ENCODE measurements around the gene RAB37. TPM values are rescaled to one million over a fixed set of nuclear protein-coding genes. Genes with fewer than 3 reads are reported as not detected.

Gene RAB37, protein sequence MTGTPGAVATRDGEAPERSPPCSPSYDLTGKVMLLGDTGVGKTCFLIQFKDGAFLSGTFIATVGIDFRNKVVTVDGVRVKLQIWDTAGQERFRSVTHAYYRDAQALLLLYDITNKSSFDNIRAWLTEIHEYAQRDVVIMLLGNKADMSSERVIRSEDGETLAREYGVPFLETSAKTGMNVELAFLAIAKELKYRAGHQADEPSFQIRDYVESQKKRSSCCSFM
- total RNA-seq: 3.2 TPM

DNA sequence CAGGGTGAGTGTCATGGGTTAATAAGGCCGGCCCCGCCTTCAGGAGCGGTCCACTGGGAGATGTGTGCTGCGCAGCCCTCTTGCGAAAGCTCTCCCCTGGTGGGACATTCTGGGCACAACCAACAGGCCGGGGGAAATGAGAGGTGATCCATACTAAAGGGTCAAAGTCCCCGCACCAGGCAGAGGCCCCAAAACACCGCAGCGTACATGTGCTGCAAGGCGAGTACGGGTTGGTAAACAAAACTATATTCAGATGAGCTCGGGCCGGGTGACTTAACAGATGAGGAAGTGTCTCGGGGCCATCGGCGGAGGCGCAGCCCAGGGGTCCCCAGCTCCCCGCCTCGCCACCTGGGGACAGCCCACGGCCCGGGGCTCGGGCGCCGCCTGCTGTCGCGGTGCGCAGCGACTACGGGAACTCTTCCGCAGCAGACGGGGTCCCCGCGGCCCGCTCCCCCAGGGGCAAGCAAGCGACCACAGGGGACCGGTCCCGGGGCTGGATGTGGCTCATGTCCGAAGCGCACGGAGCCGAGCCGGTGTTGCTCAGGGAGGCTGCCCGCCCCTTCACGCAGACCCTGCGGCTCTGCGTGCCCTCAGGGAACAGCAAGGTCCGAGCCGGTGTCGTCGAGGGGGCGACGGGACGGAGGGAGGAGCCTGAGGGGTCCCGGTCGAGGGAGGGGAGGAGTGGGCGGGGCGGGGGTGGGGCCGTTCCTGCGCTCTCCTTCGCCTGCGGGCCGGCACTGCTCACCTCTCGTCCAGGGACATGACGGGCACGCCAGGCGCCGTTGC is at the start of gene RAB37:
Gene RAB37 (plus strand): TSS at position 744 of the 786 bp plus-strand sequence. CDS start 17 bp downstream, at position 761.

DNA sequence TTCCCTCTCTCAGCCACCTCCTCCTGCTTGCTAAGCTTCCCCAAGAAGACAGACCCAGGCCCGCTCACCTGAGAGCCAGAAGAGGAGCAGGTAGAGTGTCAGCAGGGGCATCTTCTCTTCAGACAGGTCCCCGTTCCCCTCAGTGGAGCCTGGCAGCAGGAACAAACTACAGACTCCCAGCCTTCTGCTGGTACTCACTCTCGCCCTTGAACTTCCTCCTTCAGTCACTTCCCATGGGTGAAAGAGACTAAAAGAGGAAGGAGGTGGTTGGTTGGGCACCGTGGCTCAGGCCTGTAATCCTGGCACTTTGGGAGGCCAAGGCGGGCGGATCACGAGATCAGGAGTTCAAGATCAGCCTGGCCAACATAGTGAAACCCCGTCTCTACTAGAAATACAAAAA is 24.3 kb upstream of the RAB37 start, which contains the start of gene CD300LF:
Gene CD300LF (minus strand): TSS at position 168 of the 400 bp plus-strand sequence. CDS start 57 bp downstream, at position 111.

DNA sequence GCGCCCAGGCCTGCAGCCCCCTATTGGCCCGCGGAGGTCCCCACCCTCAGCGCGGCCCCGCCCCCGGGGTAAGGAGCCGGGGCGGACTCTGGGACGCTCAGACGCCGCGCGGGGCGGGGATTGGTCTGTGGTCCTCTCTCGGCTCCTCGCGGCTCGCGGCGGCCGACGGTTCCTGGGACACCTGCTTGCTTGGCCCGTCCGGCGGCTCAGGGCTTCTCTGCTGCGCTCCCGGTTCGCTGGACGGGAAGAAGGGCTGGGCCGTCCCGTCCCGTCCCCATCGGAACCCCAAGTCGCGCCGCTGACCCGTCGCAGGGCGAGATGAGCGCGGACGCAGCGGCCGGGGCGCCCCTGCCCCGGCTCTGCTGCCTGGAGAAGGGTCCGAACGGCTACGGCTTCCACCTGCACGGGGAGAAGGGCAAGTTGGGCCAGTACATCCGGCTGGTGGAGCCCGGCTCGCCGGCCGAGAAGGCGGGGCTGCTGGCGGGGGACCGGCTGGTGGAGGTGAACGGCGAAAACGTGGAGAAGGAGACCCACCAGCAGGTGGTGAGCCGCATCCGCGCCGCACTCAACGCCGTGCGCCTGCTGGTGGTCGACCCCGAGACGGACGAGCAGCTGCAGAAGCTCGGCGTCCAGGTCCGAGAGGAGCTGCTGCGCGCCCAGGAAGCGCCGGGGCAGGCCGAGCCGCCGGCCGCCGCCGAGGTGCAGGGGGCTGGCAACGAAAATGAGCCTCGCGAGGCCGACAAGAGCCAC is 11.6 kb downstream of the RAB37 start, which contains the start of gene NHERF1:
Gene NHERF1 (plus strand): TSS at position 100 of the 750 bp plus-strand sequence. CDS start 219 bp downstream, at position 319.

DNA sequence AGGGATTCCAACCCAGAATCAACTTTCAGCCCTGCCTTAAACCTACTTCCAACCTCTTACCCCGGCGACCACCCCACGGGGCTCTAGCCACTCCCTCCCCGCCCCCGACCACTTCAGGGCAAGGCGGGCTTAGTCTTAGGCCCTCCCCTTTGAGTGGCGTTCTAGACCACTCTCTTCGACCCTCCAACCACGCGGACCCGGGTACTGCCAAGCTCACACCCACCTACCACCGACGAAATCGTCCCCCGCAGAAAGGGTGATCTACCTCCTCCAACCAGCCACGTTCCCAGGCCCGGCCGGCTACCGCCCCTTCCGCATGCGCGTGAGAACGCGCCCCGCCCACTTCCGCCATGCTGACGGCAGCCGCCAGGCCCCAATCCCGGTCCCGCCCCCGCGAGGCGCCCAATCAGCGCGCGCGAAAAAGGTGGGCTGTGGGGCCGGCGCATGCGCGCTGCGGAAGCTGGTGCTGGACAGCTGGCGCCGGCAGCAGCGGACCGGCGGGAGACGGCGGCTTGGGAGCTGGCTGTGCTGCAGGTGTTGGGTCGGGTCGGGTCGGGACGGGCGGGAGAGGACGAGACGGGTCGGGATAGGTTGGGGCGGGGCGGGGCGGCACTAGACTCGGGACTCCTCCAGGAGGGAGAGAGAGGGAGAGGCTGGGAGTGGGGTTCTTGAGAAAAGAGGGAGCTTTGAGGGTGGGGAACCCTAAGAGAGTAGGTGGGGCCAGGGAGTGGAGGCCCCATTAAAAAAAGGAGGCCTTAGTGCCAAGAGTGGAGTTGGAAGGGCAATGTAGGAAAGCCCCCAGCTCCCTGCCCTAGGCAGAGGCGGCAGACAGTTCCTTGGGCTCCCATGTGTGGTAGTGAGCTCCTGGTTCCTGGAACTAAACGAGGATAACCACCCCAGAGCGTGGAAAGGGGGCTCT is 39.2 kb downstream of the RAB37 start, which contains the start of gene NAT9:
Gene NAT9 (minus strand): TSS at position 302 of the 919 bp plus-strand sequence. CDS start 647 bp downstream, outside the sequence.

Other genes starting within 250 kb of the RAB37 start
- not detected for gene CD300LB, start 205.8 kb upstream of the RAB37 start, total RNA-seq
- 0.46 TPM for gene CD300C, start 191.1 kb upstream of the RAB37 start, total RNA-seq
- not detected for gene CD300H, start 169.7 kb upstream of the RAB37 start, total RNA-seq
- gene CD300LD, start 145.0 kb upstream of the RAB37 start, total RNA-seq: not detected
- not detected for gene CD300E, start 113.5 kb upstream of the RAB37 start, total RNA-seq
- 0.46 TPM for gene CD300LF, start 24.3 kb upstream of the RAB37 start, total RNA-seq
- gene NHERF1, start 11.4 kb downstream of the RAB37 start, total RNA-seq: 12.5 TPM
- 20.5 TPM for gene NAT9, start 39.1 kb downstream of the RAB37 start, total RNA-seq
- gene GRIN2C, start 122.6 kb downstream of the RAB37 start, total RNA-seq: 1.2 TPM
- 5.5 TPM for gene FDXR, start 135.7 kb downstream of the RAB37 start, total RNA-seq
- 5.5 TPM for gene FADS6, start 156.4 kb downstream of the RAB37 start, total RNA-seq
- 0.46 TPM for gene USH1G, start 186.0 kb downstream of the RAB37 start, total RNA-seq
- gene OTOP2, start 187.0 kb downstream of the RAB37 start, total RNA-seq: not detected
- not detected for gene OTOP3, start 198.6 kb downstream of the RAB37 start, total RNA-seq
- gene HID1, start 235.5 kb downstream of the RAB37 start, total RNA-seq: 25.1 TPM